HG03196 (cell line): Measurements from ENCODE around the gene CLDN17.

Experiments used
- ATAC-seq: cut with Tn5 transposase; IDR thresholded peaks from one replicate; pipeline ENCODE4 v1.9.1; 2021; ENCODE audit not compliant: unreplicated experiment

The CLDN17 gene, protein sequence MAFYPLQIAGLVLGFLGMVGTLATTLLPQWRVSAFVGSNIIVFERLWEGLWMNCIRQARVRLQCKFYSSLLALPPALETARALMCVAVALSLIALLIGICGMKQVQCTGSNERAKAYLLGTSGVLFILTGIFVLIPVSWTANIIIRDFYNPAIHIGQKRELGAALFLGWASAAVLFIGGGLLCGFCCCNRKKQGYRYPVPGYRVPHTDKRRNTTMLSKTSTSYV

DNA sequence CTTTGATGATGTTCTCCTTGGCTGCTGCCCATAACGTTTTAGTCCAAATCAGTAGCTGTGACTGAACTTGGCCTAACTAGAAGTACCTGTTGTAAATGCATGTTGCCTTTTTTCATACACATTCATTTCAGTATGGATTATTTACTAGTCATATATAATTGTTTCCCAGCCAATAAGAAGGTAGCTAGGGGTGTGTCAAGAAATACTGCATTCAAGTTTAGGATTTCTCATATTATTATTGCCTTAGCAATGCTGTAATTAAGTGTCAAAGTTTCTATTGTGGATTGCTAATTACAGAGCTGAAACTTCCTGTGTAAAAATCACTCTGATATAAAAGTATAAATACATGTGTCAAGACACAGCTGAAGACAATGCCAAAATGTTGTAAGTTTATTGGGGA lies at the start of gene CLDN17:
TSS of gene CLDN17 (minus strand) at position 101 of the 400 bp plus-strand sequence. CDS start 188 bp downstream, outside the sequence.
- ATAC-seq = no peak

DNA sequence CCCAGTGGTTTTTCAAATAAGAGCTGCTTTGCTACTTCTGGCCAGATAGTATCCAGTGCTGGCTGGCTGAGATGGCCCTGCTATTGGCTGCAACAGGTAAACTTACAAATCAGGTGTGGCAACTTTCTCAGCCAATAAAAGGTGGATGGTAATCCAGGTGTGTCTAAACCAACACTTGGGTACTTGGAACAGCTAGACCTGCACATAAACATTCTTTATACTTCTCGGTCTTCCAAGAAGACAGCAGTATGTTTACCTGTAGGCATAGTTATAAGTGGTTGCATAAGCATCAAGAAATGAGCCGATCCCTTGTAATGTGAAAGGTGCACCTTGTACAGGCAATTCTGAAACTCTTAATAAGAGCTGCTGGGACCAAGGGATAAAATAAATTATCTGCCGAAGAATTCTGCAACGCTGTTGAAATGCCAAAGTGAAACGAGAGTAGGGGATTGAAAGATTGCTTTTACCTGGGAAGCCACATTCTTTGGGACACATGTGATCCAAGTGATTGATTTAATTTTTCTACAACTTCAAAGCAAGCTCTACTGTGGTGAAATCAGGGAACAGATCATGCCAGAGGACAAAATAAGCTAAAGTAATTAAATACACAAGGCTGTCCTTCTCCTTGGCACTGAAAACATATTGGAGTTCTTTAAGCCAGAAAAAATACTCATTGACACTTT lies 49.6 kb upstream of the CLDN17 start, which contains the start of gene CLDN8:
TSS of gene CLDN8 (minus strand) at position 57 of the 683 bp plus-strand sequence. CDS start 172 bp downstream, outside the sequence.
- no peak for ATAC-seq

DNA sequence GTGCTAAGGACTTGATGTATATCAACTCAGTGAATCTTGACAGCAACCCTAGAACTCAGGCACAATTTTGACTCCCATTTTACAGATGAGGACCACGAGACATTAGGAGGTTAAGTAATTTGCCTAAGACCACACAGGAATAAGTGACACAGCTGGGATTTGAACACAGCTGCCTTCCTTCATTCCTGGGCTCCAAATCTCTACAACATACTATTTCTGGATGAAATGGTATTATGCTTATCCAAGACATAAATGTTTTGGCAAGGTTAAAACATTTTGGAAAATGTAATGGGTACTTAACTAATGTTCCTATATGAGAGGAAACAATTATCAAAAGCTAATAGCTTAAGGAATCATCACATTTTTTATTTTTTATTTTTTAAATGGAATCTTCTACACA lies 44.5 kb upstream of the CLDN17 start:
- ATAC-seq = no peak

DNA sequence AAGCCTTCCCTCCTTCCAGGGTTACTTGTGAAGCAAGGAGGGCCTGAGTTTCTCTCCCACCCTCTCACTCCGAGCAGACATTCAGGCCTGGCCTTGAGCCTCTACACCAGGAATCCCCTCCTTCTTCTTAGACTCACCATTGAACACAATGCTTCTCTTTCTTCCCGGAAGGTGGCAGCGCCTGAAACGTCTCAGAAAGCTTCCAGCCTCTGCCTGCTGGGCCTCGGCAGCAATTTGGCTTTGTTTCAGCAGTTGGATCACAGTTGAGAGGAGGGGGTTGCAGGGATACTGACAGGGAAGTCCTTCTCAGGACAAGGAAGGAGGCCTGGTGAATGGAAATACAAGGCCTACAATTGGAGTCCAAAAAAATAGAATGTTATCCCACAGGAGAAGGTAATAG lies 43.0 kb upstream of the CLDN17 start:
- no peak for ATAC-seq

DNA sequence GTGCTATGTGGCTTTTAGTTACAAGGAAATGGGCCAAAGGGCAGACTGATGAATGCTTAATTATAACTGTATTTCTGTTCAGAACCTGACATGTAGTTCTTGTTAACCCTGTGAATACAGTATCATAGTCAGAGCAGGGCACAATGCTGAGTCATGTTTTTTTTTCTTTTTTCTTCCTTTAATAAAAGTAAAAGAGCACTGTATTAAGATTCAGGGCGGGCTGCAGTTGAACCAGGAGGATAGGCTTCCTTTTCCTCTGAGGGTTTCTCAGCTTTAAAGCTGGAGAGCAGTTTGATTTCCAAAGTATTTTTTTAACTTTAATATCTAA lies 40.6 kb upstream of the CLDN17 start:
- ATAC-seq = no peak

DNA sequence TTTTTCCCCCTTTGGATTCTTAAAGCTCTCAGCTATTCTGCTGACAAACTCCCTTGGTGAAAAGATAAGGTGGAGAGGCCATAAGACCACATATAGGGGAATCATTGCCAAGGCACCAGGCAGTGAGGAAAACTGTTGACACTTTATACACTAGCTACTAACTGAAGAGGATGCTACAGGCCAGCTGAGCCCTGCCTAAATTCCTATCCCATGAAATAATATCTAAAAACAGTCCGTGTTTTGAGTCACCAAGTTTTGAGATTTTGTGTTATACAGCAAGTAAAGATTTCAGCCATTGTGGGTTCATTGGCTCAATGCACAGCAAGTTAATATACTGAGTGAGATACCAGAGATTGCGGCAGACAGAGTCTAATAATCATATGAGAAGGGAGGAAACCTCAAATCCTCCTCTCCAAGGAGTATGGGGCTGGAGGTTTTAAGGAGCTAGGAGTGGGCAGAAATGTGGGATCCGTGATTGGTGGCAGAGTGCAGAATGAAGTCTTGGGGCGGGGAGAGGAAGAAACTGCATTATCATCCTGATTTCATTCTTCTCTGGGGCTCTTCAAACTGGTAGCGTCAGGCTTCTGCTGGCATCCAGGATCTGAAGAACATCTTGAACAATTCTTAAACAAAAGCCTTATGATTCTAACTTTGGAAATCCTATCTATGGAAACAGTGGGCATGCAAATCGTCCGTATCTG lies 40.1 kb upstream of the CLDN17 start:
- no peak for ATAC-seq

DNA sequence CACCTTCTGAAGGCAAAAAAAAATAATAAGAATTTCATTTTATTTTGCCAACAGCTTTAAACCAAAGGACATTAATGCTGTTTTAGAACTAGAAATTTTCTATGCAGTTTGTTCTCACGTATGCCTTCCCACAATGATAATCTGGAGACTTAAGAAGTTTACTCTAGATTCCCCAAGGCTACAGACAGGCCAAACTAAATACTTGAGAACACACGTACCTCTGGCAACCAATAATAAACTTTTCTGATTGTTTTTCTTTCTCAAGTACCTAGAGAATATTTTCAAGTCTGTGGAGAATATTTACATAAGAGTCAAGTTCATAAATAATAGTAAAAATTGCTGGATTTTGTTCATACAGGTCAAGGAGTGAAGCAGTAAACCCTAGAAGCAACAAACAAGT lies 33.4 kb upstream of the CLDN17 start:
- ATAC-seq = no peak

DNA sequence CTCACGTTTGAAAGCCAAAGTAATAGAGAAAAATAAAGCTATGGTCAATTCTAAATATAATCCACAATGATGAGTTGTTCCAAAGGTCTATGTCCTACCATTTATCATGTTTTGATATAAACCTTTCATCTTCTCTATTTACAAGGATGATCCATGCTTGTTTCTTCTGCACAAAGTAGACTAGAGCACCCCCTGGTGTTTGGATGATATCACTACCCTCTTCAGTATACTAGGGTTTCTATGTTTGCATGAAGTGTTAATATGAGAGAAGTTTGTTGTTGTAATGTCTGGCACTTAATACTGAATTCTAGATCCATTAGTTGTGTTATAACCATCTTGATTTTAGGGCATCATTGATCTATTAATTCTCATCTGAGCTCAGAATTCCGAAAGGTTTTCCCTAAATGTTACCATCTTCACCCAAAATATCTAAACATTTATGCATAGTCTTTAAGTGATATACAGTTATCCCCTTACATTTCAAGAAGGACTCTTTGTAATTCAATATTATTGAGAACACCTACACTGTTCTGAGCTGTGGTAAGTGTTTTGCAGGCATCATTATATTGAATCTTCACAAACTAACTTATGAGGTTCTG lies 28.2 kb upstream of the CLDN17 start:
- no peak for ATAC-seq

DNA sequence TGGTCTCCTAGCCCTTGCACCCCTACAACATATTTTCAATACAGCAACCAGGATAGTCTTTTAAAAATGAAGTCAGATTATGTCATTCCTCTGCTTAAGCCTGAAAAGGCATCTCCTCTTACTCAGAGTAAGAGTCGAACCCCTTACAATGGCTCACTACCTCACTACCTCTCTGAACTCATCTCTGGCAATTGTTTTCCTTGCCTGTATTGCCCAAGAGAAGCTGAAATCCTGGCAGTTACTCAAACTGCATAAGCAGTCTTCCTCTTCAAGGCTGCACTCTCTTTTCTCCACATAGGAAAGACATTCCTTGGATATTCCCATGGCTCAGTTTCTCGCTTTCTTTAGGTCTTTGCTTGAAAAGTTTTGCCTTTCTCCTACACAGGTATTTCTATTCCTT lies 26.6 kb upstream of the CLDN17 start:
- ATAC-seq = no peak

DNA sequence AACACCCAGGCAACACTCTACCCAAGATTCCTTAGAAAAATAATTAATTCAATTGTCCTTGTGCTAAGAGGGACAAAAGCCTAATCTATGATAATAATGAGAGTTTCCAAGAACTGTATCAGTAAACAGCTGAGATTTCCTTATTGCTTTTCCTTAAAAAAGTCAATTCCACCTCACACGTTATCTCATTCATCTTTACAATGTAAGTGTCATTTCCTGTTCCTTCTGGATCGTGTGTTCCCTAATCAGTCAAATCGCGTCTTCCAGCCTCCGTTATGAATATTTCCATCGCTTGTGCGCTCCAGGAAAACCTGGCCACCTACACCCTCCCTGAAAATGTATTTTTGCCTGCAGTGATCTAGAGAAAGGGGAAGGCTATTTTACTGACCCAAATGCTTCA lies 23.9 kb upstream of the CLDN17 start:
- no peak for ATAC-seq

DNA sequence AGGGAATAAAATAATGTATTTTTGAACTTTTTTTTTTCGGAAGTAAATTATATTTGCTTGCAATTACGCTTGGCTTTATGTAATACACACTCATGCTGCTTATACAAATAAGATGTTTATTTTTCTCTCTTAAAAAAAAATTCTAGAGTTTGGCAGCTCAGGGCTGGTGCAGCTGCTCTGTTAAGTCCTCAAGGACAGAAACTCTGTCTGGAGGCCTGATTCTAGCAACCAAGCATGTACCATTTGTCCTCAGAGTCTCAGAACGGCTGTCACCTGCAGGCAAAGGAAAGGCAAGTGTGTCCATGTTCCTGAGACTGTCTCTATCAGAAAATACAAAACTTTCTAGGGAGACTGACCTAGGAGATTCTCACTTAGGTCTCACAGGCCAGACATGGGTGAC lies 23.2 kb upstream of the CLDN17 start:
- ATAC-seq = no peak

DNA sequence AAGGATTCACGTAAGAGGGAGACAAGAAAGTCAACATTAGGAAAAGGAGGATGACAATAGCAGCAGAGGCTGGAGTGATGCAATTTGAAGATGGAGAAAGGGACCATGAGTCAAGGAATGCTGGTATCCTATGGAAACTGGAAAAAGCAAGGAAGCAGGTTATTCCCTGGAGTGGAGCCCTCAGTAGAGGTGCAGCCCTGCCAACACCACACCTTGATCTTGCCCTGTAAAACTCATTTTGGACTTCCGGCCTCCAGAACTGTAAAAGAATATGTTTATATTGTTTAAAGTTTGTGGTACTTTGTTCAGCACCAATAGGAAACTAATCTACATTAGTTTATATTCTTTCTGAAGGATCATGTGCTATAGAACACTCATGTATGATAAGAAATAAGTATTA lies 19.6 kb upstream of the CLDN17 start:
- no peak for ATAC-seq

DNA sequence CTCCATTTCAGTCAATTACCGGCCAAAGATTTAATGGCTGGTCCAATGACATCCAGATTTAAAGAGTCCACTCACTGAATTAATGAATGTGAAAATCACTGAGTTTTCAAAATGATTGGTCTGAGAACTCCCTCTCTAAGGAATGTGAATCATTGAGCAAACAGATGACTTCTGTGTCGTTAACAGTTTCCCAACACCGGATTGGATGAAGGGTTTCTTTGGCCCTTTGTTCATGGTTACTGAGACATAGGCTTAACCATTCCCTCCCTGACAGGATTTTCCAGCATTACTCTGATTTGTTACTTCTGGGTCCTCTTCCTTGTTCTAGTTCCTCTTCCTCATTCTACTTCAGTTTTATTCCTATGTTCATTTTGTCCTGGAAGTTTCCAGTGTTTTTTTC lies 1.5 kb upstream of the CLDN17 start:
- ATAC-seq = no peak

DNA sequence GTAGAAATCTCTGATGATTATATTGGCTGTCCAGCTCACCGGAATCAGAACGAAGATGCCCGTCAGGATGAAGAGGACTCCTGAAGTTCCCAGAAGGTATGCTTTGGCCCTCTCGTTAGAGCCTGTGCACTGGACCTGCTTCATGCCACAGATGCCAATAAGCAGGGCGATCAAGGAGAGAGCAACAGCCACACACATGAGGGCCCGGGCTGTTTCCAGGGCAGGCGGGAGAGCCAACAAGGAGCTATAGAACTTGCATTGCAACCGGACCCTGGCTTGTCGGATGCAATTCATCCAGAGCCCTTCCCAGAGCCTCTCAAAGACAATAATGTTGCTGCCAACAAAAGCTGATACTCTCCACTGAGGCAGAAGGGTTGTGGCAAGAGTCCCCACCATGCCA lies 434 bp downstream of the CLDN17 start:
- no peak for ATAC-seq

DNA sequence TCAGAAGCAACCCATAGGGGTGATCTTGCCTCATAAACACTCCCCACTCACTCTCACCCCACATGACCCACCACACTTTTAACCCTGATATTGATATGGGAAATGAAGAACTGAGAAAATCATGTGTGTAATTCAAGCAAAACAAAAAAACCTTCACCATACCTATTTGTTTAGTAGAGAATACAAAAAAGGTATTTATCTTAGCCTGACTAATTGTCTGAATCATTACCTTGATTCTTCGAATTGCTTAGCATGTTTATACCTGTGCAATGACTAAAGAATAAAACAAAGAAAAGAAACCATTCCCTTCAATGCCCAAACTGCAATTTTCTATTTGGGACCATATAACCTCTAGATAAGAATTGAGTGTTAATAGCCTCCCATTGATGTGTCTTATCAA lies 1.8 kb downstream of the CLDN17 start:
- no peak for ATAC-seq

DNA sequence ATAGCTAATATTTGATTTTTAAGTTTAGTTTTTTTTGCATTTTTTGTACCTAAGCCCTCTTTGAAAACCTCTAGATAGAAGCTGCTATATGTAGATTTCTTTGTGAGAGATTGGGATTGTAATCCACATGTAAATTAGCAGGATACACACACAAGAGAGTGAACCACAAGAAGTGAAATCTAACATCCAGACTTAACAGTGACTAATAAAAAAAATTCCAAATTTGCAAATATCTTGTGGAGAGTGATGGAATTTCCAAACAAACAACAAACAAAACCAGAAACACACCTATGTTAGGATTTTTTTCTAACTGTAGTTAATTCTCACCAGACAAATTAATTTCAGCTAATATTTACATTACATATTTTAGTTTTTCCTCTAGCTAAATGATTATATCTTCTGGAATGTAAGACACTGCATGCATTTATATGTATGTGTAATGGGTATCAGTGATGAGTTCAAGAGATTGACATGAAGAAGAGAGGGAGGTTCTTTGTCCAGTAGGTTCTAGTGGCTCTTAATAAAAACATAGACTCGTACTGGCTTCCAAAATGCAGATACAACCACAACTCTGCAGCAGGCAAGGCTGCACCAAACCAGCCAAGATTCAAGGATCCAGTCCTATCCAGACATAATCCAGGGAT lies 12.8 kb downstream of the CLDN17 start:
- ATAC-seq = no peak

DNA sequence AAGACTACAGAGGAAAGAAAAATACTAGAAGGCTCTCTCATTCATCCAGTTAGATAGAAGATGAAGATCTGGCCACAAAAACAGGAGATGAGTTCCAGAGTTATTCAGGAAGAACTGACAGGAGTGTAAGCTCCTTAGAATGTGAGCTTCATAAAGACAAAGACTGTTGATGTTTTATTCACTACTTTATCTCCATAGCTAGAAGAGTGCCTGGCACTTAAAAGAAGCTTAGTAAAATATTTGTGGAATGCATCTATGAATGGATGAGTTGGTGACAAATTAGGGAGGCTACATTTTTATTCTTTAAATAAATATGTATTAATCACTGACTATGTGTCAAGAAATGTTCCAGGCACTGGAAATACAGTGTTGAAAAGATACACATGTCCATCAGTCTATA lies 13.8 kb downstream of the CLDN17 start:
- ATAC-seq = no peak

DNA sequence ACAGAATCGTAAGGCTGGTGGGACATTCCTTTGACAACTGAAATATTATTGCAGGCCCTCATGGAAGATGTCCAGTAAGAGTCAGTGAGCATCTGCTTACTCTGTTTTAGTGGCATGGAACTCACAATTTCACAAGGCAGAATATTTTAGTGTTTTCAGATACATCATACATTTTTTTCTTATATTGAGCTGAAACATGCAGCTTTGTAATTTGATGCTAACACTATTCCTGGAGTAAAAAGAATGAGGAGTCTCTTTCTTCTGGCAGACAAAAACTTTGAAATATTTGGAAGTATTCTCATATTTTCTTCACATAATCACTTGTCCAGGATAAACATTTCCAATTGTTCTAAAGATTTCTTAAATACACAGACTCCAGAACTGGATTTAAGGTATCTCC lies 17.7 kb downstream of the CLDN17 start:
- no peak for ATAC-seq

DNA sequence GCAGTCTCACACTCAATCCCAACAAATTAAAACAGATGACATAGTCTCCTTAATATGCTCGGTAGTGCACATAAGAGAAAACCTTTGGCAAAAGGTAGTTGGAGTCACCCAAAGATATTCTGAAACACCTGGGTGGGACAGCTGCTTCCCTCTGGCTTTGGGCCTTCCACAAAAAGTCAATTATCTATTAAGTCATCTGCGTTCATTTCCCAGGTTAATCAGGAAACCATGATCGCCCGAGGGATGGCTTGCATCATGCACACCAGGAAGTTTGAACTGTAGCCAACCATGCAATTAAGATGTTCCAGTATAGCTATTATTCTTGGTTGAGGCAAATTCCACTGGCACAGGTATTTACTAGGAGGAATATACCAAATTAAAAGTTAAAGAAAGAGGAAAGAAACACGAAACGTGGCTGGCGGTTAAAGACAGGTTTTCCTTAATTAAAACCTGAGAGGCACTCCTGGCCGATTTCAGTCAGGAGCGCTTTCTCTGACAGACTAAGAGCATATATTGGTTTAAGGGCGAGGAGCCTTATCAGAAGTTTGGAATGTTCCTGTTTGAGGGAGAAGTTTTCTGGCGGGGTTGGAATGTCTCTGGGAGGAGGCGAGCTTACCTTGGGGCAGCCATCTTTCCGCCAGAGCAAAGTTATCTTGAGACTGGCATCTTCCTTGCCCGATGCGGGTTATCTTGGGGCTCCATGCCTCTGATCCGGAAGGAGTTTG lies 19.9 kb downstream of the CLDN17 start:
- ATAC-seq = no peak

DNA sequence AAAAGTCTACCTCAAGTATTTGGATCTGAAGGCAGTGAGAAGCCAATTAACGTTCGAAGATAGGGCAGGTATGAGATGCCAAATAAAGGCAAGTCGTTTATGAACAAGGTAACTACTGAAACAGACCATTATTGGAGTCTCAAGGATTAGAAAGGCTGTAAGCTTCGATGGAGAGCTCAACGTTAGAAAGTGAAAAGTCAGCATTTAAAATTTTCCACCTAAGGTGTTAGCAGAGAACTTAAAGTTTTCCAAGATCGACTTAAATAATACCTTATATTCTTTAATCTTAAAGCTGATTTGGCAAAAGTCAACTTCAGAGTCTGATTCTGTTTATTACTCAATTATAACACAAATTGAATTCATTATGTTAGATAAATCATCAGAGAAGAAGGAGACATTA lies 28.1 kb downstream of the CLDN17 start:
- ATAC-seq = no peak

DNA sequence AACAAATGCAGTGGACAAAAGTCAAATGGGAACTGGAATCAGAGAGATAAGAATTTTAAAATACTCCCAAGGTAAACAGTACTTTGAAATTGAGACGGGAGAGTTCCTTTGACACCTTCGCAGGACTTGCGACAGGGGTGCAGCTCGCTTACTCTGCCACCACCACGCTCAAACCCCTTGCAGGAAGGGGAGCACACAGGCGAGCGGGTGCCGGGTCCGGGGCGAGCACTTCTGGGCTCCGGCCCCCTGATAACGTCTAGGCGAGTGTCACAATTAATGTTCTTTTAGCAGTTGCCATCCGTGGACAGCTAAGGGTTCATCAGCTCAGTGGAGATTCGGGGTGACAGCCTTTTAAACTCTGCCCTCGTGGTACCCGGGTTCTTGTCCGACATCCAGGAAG lies 37.4 kb downstream of the CLDN17 start:
- no peak for ATAC-seq
